Activated T-helper 1 cell treated with anti-CD3 and anti-CD28 coated beads, Interleukin-12 subunit alpha, Interleukin-12 subunit beta, Interleukin-2, Interleukin-4 antibody, amounts not matched to agents 30 ng/mL and 10 ng/mL and 1 ng/mL, durations not matched to agents 14 hours and 24 hours and 36 hours (primary cell): Measurements from ENCODE around the gene SRP14. TPM values are rescaled to one million over a fixed set of nuclear protein-coding genes. Genes with fewer than 3 reads are reported as not detected.
"Not testable (repeated sequence)": the region's sequence is repeated elsewhere in the genome, so short reads cannot be mapped to it uniquely, and the experiment has no call there.

ENCODE experiments used
- DNase-seq: peaks from one replicate; pipeline ENCODE4 v3.0.0; 2021; ENCODE audit warnings: low spot score
- H3K27ac Mint-ChIP-seq: one replicate; pipeline ENCODE4 v1.8.0; 2021; ENCODE audit warnings: mild to moderate bottlenecking, mixed read lengths
- H3K27me3 Mint-ChIP-seq: one replicate; pipeline ENCODE4 v1.8.0; 2022; ENCODE audit warnings: mild to moderate bottlenecking, moderate library complexity, mixed read lengths; ENCODE audit not compliant: insufficient read depth
- H3K36me3 Mint-ChIP-seq: one replicate; pipeline ENCODE4 v1.8.0; 2021; ENCODE audit warnings: low read depth, mixed read lengths
- H3K4me1 Mint-ChIP-seq: one replicate; pipeline ENCODE4 v1.8.0; 2021; ENCODE audit warnings: low read depth, mixed read lengths
- H3K4me3 Mint-ChIP-seq: one replicate; pipeline ENCODE4 v1.8.0; 2021; ENCODE audit warnings: mild to moderate bottlenecking, moderate library complexity, mixed read lengths
- H3K9me3 Mint-ChIP-seq: one replicate; pipeline ENCODE4 v1.8.0; 2021; ENCODE audit warnings: mixed read lengths
- intact Hi-C: fragments of 100-400 bp; cut with micrococcal nuclease; formaldehyde crosslinking; loops from one replicate; pipeline ENCODE4 v1.15.1; 2024
- total RNA-seq: library from RNA; stranded (reverse); gene quantifications from 2 replicates; pipeline ENCODE4 v1.2.3, GENCODE V29; 2022

SRP14 gene
- total RNA-seq, 1 donor from 2014 or later: 144 TPM

GRCh38 chr15:39996228-39996627, 42.8 kb downstream of the SRP14 start:
- DNase-seq, H3K4me3 Mint-ChIP-seq, H3K4me1 Mint-ChIP-seq, H3K27me3 Mint-ChIP-seq, H3K9me3 Mint-ChIP-seq, intact Hi-C loops, H3K27ac Mint-ChIP-seq: not testable (repeated sequence)
- H3K36me3 Mint-ChIP-seq: peaks cover 41% of the 10 kb centered on the region

GRCh38 chr15:39992953-39993352, 46.0 kb downstream of the SRP14 start:
- H3K4me1 Mint-ChIP-seq, intact Hi-C loops, H3K27me3 Mint-ChIP-seq, H3K9me3 Mint-ChIP-seq, DNase-seq, H3K4me3 Mint-ChIP-seq: not testable (repeated sequence)
- peak overlapping the region; percentile 29 for H3K27ac Mint-ChIP-seq
- H3K36me3 Mint-ChIP-seq: peaks cover 48% of the 10 kb centered on the region

GRCh38 chr15:39990706-39991105, 48.3 kb downstream of the SRP14 start:
- no peaks in the 10 kb centered on the region for H3K4me1 Mint-ChIP-seq
- no peak overlapping the region for H3K27ac Mint-ChIP-seq
- H3K27me3 Mint-ChIP-seq: no peaks in the 10 kb centered on the region
- no peaks in the 10 kb centered on the region for H3K9me3 Mint-ChIP-seq
- peaks cover 37% of the 10 kb centered on the region for H3K36me3 Mint-ChIP-seq
- intact Hi-C loops: no loop called here
- DNase-seq: no peak
- no peak overlapping the region for H3K4me3 Mint-ChIP-seq

- no peak for DNase-seq
- H3K27me3 Mint-ChIP-seq: no peaks in the 10 kb centered on the region
- H3K36me3 Mint-ChIP-seq: peaks cover 42% of the 10 kb centered on the region
- H3K9me3 Mint-ChIP-seq: no peaks in the 10 kb centered on the region
- no peaks in the 10 kb centered on the region for H3K4me1 Mint-ChIP-seq
- intact Hi-C loops: no loop called here
- no peak overlapping the region for H3K27ac Mint-ChIP-seq
- no peak overlapping the region for H3K4me3 Mint-ChIP-seq
These were observed 51.2 kb downstream of the SRP14 start for GRCh38 chr15:39987821-39988220.

Other genes with a start within 250 kb of the SRP14 start
- 0.23 and 0.34 TPM in 2 replicates for gene GPR176, start 118.9 kb downstream of the SRP14 start, total RNA-seq
- gene EIF2AK4, start 105.1 kb downstream of the SRP14 start, total RNA-seq: 51.5 and 54.2 TPM in 2 replicates
- 10.1 and 16.5 TPM in 2 replicates for gene BMF, start 69.7 kb upstream of the SRP14 start, total RNA-seq
- 71.0 and 76.1 TPM in 2 replicates for gene BUB1B, start 121.9 kb upstream of the SRP14 start, total RNA-seq
- gene PAK6, start 199.9 kb upstream of the SRP14 start, total RNA-seq: 0.26 and 0.78 TPM in 2 replicates
- gene ANKRD63, start 243.9 kb upstream of the SRP14 start, total RNA-seq: not detected in 2 replicates